GM12878 (cell line): ENCODE data around the gene SLC19A1.

Experiments used
- CTCF ChIP-seq, 3 experiments: IDR thresholded peaks in 2 of 3; conservative IDR thresholded peaks in 1 of 3; 2 replicates each; pipeline ENCODE4 v1.5.1; 2011; ENCODE audit warnings: low read depth in 3 of 3, low read length in 3 of 3, mild to moderate bottlenecking in 3 of 3, control low read depth in 2 of 3, moderate library complexity in 2 of 3, inconsistent platforms in 1 of 3, mixed read lengths in 1 of 3; ENCODE audit not compliant: control insufficient read depth in 2 of 3, insufficient read depth in 1 of 3; ENCODE audit errors: extremely low read depth in 1 of 3
- EZH2 ChIP-seq: IDR thresholded peaks from 2 replicates; pipeline ENCODE4 v1.6.1; 2012; ENCODE audit warnings: low read depth, mild to moderate bottlenecking, control low read depth, inconsistent platforms, low read length, borderline replicate concordance; ENCODE audit not compliant: control insufficient read depth
- GABPA ChIP-seq: IDR thresholded peaks from 2 replicates; pipeline ENCODE4 v1.6.1; 2014; ENCODE audit warnings: antibody characterized with exemption, low read depth, mild to moderate bottlenecking, inconsistent platforms
- NR2C2 ChIP-seq: IDR thresholded peaks from 2 replicates; pipeline ENCODE4 v1.6.1; 2011; ENCODE audit warnings: borderline replicate concordance, low read depth; ENCODE audit not compliant: control insufficient read depth, insufficient read length
- POLR2A ChIP-seq: IDR thresholded peaks from 2 replicates; pipeline ENCODE4 v1.6.1; 2011; ENCODE audit warnings: low read depth, mild to moderate bottlenecking, low read length

DNA sequence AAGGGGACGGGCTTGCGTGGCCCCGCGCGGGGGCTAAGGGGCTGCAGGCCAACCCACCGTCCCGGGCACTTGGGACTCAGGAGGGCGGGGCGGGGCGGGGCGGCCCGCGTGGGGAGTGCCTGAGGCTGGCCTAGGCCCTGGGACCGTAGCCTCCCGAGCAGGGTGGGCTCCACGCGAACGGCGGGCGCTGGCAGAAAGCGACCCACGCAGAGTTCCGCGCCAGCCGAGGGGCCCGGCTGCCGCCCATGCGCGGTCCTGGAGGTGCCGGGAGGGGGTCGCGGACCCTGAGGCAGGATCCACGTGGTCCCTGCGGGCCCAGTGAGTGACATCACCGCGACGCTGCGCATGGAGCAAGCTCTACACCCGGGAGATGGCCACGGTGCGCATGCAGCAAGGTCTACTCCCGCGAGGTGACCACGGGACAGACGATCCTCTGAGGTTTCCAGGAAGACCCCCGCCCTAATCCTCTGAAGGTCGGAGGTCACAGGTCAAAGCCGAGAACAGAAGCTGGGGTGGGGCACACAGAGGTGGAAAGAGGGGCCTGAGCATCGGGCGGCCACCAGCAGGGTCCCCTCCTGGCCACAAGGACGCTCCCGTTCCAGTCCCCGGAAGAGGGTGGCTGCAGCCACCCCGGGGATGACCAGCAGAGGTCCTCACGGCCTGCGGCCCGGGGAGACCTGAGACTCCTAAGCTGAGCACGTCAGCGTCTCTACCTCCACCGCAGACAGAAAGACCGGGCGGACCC lies 13.5 kb upstream of the SLC19A1 start:
- TF ChIP-seq GABPA: no peak
- TF ChIP-seq EZH2: no peak
- TF ChIP-seq POLR2A: peak; percentile 64
- peak; percentile 90 to 98 (median 97); a peak in 5 of 6 replicates for TF ChIP-seq CTCF (IDR thresholded peaks at IDR 0.05 in 2 of 3, conservative IDR thresholded peaks at IDR 0.05 in 1 of 3; ENCODE audit: control insufficient read depth in 2 of 3, extremely low read depth in 1 of 3, insufficient read depth in 1 of 3, low read depth in 3 of 3, low read length in 3 of 3)
- TF ChIP-seq NR2C2: no peak
